ENCODE measurements around the gene PTPN14.

PTPN14 gene

DNA sequence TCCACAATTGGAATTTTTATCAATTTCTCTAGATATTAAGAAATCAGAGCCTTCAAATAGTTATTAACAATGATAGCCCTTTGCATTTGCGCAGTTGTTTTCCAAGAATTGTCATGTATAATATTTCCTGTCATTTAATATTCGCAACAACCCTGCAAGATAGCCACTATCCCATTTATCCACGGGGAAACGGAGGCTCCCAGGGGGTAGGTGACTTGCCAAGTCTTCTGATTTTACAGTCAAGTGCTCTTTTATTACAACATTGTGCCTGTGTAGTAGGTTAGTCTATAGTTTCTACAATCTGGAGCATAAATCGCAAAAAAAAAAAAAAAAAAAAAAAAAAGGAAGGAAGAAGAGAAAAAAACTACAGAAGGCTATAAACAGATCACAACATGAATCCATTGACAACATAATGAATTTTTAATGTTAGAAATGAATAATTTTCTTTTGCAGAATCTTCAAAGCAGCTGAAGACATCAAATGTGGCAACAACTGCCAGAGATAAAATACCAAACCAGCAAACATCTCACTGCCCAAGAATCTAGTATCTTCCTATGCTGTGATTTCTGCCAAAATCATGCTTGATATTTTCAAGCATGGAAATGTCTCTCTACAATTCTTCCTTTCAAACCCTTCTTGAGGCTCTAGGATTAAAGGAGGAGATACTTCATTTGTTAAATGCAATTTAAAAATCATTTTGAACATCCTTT lies 125.5 kb downstream of the PTPN14 start:
- DNase-seq (ENCODE audit: low read depth in 1 of 2, low spot score in 1 of 2): no peak
- no peak for TF ChIP-seq JUND (IDR thresholded peaks at IDR 0.05; ENCODE audit: low read depth)
- in situ Hi-C loops (cut with HindIII; ENCODE audit: low pct_unique_long_range_greater_than_20kb, low sequenced_read_pairs): no loop called here

DNA sequence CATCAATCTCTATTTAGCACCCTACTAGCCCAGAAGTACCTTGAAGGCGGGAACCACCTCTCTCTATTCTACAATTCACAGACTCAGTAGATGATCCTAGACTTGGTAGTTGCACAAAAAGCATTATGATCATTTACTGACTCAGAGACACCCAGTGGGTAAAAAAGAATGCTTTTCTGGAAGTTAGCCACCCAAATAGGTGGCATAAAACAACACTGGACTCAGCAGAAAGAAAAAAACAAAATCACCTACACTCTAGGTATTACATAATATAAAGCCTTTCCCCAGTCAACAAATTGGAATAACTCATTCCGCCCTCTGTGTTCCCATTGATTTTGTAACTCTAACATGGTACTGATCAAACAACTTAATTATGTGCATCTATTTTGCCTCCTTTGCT lies 126.3 kb downstream of the PTPN14 start:
- DNase-seq (ENCODE audit: low read depth in 1 of 2, low spot score in 1 of 2): no peak
- no peak for TF ChIP-seq JUND (IDR thresholded peaks at IDR 0.05; ENCODE audit: low read depth)
- in situ Hi-C loops (cut with HindIII; ENCODE audit: low pct_unique_long_range_greater_than_20kb, low sequenced_read_pairs): no loop called here

DNA sequence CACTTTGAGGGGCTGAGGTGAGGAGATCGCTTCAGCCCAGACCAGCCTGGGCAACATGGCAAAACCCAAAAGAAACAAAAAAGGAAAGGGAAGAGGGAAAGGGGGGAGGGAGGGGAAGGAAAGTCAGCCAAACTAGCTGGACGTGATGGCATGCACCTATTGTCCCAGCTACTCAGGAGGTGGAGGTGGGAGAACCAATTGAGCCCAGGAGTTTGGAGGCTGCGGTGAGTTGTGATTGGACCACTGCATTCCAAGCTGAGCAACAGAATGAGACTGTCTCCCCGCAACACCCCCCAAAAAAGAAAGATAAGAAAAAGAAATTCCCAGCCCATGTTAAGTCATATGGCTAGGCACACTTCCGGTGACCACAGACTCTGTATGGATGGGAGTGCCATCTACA lies 128.4 kb downstream of the PTPN14 start:
- TF ChIP-seq JUND (IDR thresholded peaks at IDR 0.05; ENCODE audit: low read depth): no peak
- in situ Hi-C loops (cut with HindIII; ENCODE audit: low pct_unique_long_range_greater_than_20kb, low sequenced_read_pairs): no loop called here
- DNase-seq (ENCODE audit: low read depth in 1 of 2, low spot score in 1 of 2): no peak

DNA sequence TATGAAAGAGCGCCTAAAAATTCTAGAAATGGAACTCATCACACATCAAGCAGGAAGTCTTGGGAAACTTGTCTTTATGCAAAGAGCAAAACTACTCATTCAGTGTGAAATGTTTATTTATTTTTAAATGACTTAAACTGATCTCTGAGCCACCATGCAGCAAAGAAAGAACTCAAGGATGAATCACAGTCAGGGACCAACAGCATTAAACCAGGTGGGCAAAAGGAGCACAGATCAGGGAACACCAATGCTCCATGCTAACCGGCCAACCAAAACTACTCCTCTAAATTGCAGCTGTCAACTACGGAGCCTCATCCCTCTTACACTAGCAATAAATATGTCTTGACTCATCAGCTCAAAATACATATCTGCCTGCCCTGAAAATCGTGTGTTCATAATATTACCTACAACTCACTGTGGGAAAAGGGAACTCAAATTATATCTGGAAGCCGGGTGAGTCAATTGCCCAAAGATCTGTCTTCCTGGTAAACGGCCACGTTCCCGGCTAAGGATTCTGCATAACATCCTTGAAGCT lies 129.2 kb downstream of the PTPN14 start:
- in situ Hi-C loops (cut with HindIII; ENCODE audit: low pct_unique_long_range_greater_than_20kb, low sequenced_read_pairs): no loop called here
- DNase-seq (ENCODE audit: low read depth in 1 of 2, low spot score in 1 of 2): no peak
- TF ChIP-seq JUND (IDR thresholded peaks at IDR 0.05; ENCODE audit: low read depth): no peak

DNA sequence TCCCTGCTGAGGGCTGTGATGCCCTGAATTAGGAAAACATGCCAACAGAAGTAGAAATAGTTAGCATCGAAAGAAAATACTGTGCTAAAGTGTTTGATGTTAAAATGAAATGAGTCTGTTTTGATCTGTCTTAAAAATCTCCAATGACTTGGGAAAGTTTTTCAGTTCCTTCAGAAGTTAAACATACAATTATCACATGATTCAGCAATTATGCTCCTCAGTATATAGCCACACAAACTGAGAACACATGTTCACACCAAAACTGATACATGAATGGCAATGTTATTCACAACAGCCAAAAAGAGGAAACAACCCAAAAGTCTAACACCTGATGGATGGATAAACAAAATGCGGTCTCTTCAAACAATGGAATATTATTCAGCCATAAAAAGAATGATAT lies 130.6 kb downstream of the PTPN14 start:
- DNase-seq (ENCODE audit: low read depth in 1 of 2, low spot score in 1 of 2): no peak
- TF ChIP-seq JUND (IDR thresholded peaks at IDR 0.05; ENCODE audit: low read depth): no peak
- in situ Hi-C loops (cut with HindIII; ENCODE audit: low pct_unique_long_range_greater_than_20kb, low sequenced_read_pairs): no loop called here

DNA sequence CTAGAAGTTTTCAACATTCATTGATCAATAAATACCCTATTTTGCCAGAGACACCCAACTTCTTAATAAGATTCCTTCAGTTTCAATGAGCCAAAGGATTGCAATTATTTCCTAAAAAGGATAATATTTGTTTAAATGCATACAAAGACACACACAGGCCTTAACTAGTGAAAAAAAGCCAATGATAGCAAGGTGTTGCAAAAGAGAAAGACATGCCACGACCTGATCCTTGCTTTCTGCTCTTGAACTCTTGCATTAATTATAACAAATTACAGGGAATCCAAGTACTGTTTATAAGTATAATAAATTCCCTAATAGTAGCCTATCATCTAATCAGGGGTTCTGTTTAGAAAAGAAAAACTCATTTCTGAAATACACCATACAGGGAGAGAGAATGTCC lies 131.1 kb downstream of the PTPN14 start:
- TF ChIP-seq JUND (IDR thresholded peaks at IDR 0.05; ENCODE audit: low read depth): no peak
- in situ Hi-C loops (cut with HindIII; ENCODE audit: low pct_unique_long_range_greater_than_20kb, low sequenced_read_pairs): no loop called here
- DNase-seq (ENCODE audit: low read depth in 1 of 2, low spot score in 1 of 2): no peak

DNA sequence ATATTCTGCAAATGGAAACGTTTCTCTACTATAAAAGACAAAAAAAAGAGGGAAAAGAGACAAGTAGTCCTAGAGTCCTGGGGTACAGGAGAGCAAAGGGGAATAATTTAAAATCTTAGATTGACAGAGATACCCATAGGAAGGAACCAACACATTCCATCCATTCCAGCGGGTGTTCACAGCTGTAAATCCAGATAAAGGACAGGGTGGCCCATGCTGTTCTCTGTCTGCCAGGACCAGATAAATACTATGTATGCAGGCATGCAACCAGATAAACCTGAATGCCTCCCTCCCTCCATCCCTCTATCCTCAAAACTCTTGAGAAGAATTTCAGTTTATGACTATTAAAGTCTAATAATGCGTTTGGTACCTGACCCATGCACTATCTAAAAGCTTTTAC lies 131.8 kb downstream of the PTPN14 start:
- TF ChIP-seq JUND (IDR thresholded peaks at IDR 0.05; ENCODE audit: low read depth): no peak
- DNase-seq (ENCODE audit: low read depth in 1 of 2, low spot score in 1 of 2): no peak
- in situ Hi-C loops (cut with HindIII; ENCODE audit: low pct_unique_long_range_greater_than_20kb, low sequenced_read_pairs): no loop called here

DNA sequence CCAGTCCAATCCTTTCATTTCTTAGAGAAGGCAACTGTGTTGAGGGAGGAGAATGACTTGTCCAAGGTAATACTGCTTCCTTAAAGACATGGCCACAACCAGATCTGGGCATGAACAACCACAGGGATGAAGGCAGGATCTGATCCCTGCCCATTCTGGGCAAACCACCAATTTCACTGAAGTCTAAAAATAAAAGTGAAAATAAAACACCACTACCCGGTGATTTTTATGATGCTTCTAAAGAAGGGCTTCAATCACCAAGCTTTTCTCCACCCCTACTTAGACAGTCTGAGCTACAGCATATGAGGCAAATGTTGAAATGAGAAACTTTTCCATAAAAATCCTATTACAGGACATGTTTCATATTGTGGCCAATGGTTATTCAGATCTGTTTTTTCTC lies 133.0 kb downstream of the PTPN14 start:
- no peak for DNase-seq (ENCODE audit: low read depth in 1 of 2, low spot score in 1 of 2)
- TF ChIP-seq JUND (IDR thresholded peaks at IDR 0.05; ENCODE audit: low read depth): no peak
- in situ Hi-C loops (cut with HindIII; ENCODE audit: low pct_unique_long_range_greater_than_20kb, low sequenced_read_pairs): no loop called here

DNA sequence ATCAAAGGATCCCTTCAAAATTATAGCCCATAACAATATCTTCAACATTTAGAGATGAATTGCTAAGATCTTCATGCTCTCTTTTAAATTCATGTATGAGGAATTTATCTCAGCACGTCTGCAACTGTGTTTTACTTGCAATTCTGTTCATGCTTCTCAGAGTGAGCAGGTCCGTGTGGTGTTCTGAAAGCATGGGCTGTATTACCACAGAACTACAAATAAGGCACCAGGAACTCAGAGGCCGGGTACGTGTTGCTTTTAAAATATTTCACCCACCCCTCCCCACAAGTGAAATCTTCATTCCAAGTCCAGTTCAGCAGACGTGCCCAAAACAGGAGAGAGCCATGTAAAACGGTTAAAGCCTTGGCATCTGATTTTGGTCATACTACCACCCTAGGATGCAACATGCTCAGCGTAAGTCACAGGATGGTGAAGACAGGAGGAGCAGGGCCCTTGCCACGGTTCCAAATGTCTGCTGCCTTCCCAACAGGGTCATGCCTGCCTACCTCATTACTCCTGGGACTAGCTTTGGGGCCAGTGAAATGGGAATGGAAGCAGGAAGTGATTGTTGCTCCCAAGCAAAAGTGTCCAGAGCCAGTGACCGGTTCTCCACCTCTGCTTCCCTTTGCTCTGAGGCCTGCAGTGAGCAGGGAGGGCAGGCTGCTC lies 133.7 kb downstream of the PTPN14 start:
- in situ Hi-C loops (cut with HindIII; ENCODE audit: low pct_unique_long_range_greater_than_20kb, low sequenced_read_pairs): no loop called here
- no peak for TF ChIP-seq JUND (IDR thresholded peaks at IDR 0.05; ENCODE audit: low read depth)
- no peak for DNase-seq (ENCODE audit: low read depth in 1 of 2, low spot score in 1 of 2)

DNA sequence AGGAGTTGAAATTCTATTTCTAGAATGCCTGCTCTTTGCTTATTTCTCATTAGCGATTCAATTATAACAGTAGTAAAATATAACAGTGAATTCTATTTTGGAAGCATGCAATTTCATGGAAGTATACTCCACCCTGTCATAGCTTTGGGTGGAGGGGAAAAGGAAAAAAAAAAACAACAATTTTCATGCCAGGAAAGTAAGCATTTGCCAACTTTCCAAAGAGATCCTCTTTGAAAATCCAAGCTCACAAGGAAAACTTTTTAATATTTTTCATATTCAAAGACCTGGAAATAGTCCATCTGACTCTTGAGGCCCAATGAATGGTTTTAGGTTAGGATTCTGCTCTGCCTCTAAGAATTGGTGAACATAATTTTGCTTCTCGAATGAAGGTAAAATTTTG lies 134.5 kb downstream of the PTPN14 start:
- DNase-seq (ENCODE audit: low read depth in 1 of 2, low spot score in 1 of 2): no peak
- in situ Hi-C loops (cut with HindIII; ENCODE audit: low pct_unique_long_range_greater_than_20kb, low sequenced_read_pairs): no loop called here

DNA sequence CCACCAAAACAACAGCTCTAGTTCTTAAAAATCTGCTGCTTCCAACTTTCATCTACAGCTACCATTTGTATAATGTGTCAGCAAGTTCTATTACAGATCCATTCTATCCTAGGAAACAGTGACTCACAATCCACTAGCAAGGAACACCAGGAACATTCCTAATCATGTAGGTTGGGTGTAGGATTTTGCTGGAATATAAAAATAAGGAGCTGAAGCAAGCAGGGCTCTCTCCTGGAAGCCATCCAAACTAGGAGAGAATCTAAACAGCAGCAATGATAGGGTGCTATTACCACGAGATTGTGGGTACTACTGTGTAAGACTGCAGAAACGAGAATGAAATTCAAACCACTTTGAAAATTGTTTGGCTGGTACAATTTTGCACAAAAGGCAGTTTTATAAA lies 135.0 kb downstream of the PTPN14 start:
- DNase-seq (ENCODE audit: low read depth in 1 of 2, low spot score in 1 of 2): no peak
- in situ Hi-C loops (cut with HindIII; ENCODE audit: low pct_unique_long_range_greater_than_20kb, low sequenced_read_pairs): no loop called here
- no peak for TF ChIP-seq JUND (IDR thresholded peaks at IDR 0.05; ENCODE audit: low read depth)

More for the DNA sequence above, 134.5 kb downstream of the PTPN14 start:
- TF ChIP-seq JUND (IDR thresholded peaks at IDR 0.05; ENCODE audit: low read depth): no peak

DNA sequence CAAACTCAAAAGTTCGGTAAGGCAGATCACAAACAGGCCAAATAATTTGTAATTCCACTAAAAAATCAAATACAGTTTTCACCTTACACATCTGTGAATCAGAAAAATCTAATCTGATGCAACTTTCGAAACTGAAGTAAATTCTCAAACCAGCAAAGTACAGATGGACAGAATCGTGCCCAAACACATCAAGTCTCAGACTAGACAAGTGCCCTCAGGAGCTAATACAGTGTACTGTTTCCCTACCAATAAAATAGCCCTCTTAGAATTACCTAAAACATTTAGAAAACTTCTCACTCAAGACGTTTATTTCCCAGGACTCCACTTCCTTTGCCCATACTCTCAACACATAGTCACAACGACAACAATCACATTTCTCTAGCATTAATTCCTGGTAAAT lies 136.3 kb downstream of the PTPN14 start:
- DNase-seq (ENCODE audit: low read depth in 1 of 2, low spot score in 1 of 2): no peak
- in situ Hi-C loops (cut with HindIII; ENCODE audit: low pct_unique_long_range_greater_than_20kb, low sequenced_read_pairs): no loop called here
- TF ChIP-seq JUND (IDR thresholded peaks at IDR 0.05; ENCODE audit: low read depth): no peak

DNA sequence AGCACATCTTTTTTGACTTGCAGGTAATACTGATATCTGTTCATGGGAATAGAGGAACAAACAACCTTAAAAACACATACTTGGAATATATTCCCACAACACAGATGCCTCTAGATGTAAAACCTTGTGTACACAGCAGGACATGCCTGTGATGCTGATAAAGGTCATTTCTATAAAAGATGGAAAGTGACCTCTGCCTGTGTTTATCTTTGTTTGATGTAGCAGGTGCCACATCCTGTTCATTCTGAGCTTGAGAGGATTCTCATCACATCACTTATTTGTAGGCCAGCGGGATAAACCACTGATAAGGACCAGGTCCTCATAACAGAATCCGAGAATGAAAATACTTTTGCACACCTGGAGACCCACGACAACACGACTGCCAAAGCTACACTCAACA lies 136.7 kb downstream of the PTPN14 start:
- DNase-seq (ENCODE audit: low read depth in 1 of 2, low spot score in 1 of 2): peak in 1 of 2 experiments; percentile 14
- in situ Hi-C loops (cut with HindIII; ENCODE audit: low pct_unique_long_range_greater_than_20kb, low sequenced_read_pairs): no loop called here
- TF ChIP-seq JUND (IDR thresholded peaks at IDR 0.05; ENCODE audit: low read depth): no peak

Measured in T47D (cell line).